HepG2 (cell line): Measurements from ENCODE around the gene FRMD1. TPM values are rescaled to one million over a fixed set of nuclear protein-coding genes. Genes with fewer than 3 reads are reported as not detected.

ENCODE experiments used
- ATAC-seq: fragments of 200-7000 bp; cut with Tn5 transposase; 3 replicates; pipeline ENCODE4 v1.9.1; 2020; ENCODE audit warnings: mild to moderate bottlenecking, moderate library complexity
- BruUV-seq: library from RNA; stranded (reverse); fragments of 400-500 nt; replicated peaks from 2 replicates; lab custom pipeline; 2021; lab: Mats Ljungman, UMichigan
- CTCF ChIA-PET: fragments of 300-600 bp; formaldehyde crosslinking; extraction: SDS; loops from one replicate; lab custom pipeline; 2021; ENCODE audit warnings: low total read pairs, inconsistent platforms, low intra/inter-chr PET ratio; lab: Yijun Ruan, JAX
- POLR2A ChIA-PET: fragments of 350-600 bp; sonication (Branson Sonifier 250); formaldehyde crosslinking; loops from one replicate; lab custom pipeline; 2020; ENCODE audit warnings: antibody characterized with exemption, inconsistent platforms; lab: Yijun Ruan, JAX
- DNase-seq: peaks from one replicate; pipeline ENCODE4 v3.0.0-alpha.2; 2015; ENCODE audit warnings: low spot score
- FAIRE-seq: peaks from 3 replicates; lab custom pipeline; 2011; peaks lifted over from hg19 to GRCh38; lab: Jason Lieb, UNC
- H2AFZ ChIP-seq: one replicate; pipeline ENCODE4 v1.6.1; 2011; ENCODE audit warnings: low read length, inconsistent platforms
- H3K27ac ChIP-seq: fragments of 300-600 bp; 3 replicates; pipeline ENCODE4 v1.8.0; 2011; ENCODE audit warnings: mixed run types, mild to moderate bottlenecking, mixed read lengths, low read length, inconsistent platforms; ENCODE audit not compliant: insufficient read depth; ENCODE audit errors: extremely low read length
- H3K27me3 ChIP-seq, 2 experiments: fragments of 200-600 bp in 1 of 2; 2 replicates in 1 of 2; 3 replicates in 1 of 2; pipeline versions ENCODE4 v1.6.0 to v1.8.0; 2011; ENCODE audit warnings: low read length in 2 of 2, mild to moderate bottlenecking in 2 of 2, moderate library complexity in 2 of 2, inconsistent platforms in 1 of 2; ENCODE audit not compliant: insufficient read depth in 2 of 2, control insufficient read depth in 1 of 2
- H3K36me3 ChIP-seq, 2 experiments: fragments of 200-600 bp in 1 of 2; replicated peaks in 1 of 2; 2 replicates in 1 of 2; 3 replicates in 1 of 2; pipeline versions ENCODE4 v1.5.1 to v1.8.0; 2011; ENCODE audit warnings: low read length in 2 of 2, inconsistent platforms in 1 of 2; ENCODE audit not compliant: insufficient read depth in 2 of 2, control insufficient read depth in 1 of 2
- H3K4me1 ChIP-seq: 2 replicates; pipeline ENCODE4 v1.5.1; 2012; ENCODE audit warnings: low read length, inconsistent platforms; ENCODE audit not compliant: insufficient read depth
- H3K4me2 ChIP-seq: 2 replicates; pipeline ENCODE4 v1.6.0; 2011; ENCODE audit warnings: low read depth, low read length, inconsistent platforms
- H3K4me3 ChIP-seq, 3 experiments: fragments of 200-600 bp in 1 of 3; sonication (generic), shearing (Covaris generic) in 1 of 3; replicated peaks in 1 of 3; 2 replicates each; pipeline ENCODE4 v1.5.1; 2011 to 2016; ENCODE audit warnings: low read length in 3 of 3, inconsistent platforms in 2 of 3, low read depth in 2 of 3, mild to moderate bottlenecking in 2 of 3, control low read depth in 1 of 3, mixed read lengths in 1 of 3; ENCODE audit not compliant: insufficient read depth in 1 of 3
- H3K79me2 ChIP-seq: one replicate; pipeline ENCODE4 v1.6.1; 2011; ENCODE audit warnings: low read length, inconsistent platforms; ENCODE audit not compliant: insufficient read depth
- H3K9ac ChIP-seq: 2 replicates; pipeline ENCODE4 v1.6.0; 2011; ENCODE audit warnings: mild to moderate bottlenecking, low read depth, low read length, inconsistent platforms; ENCODE audit not compliant: insufficient read depth
- H3K9me3 ChIP-seq: 2 replicates; pipeline ENCODE4 v1.5.1; 2012; ENCODE audit warnings: mild to moderate bottlenecking, low read length
- H4K20me1 ChIP-seq: 2 replicates; pipeline ENCODE4 v1.6.0; 2011; ENCODE audit warnings: inconsistent platforms, mild to moderate bottlenecking, low read length, moderate library complexity; ENCODE audit not compliant: insufficient read depth
- ADNP ChIP-seq: sonication (generic); formaldehyde crosslinking; IDR thresholded peaks from 2 replicates; pipeline ENCODE4 v1.4.0; 2020; ENCODE audit warnings: missing genetic modification reagents
- ARNTL ChIP-seq: sonication (generic); formaldehyde crosslinking; IDR thresholded peaks from 2 replicates; pipeline ENCODE4 v1.4.0; 2020; ENCODE audit warnings: mild to moderate bottlenecking, missing genetic modification reagents
- ASH2L ChIP-seq: fragments of 300-600, 200-600 bp; sonication (generic); IDR thresholded peaks from 2 replicates; pipeline ENCODE4 v1.7.0; 2017; ENCODE audit warnings: low read depth, mild to moderate bottlenecking, moderate library complexity, mixed read lengths, low read length; ENCODE audit not compliant: insufficient read length
- ATF3 ChIP-seq: sonication (generic); formaldehyde crosslinking; IDR thresholded peaks from 2 replicates; pipeline ENCODE4 v1.4.0; 2020; ENCODE audit warnings: missing genetic modification reagents
- CHCHD3 ChIP-seq: sonication (generic); formaldehyde crosslinking; IDR thresholded peaks from 2 replicates; pipeline ENCODE4 v1.8.0; 2022; ENCODE audit warnings: mild to moderate bottlenecking, missing genetic modification reagents, moderate library complexity
- DMAP1 ChIP-seq: IDR thresholded peaks from 2 replicates; pipeline ENCODE4 v1.6.1; 2016
- ETV6 ChIP-seq: sonication (generic); formaldehyde crosslinking; conservative IDR thresholded peaks from 2 replicates; pipeline ENCODE4 v1.4.0; 2020; ENCODE audit warnings: missing genetic modification reagents
- MTERF4 ChIP-seq: sonication (generic); formaldehyde crosslinking; IDR thresholded peaks from 2 replicates; pipeline ENCODE4 v1.8.0; 2023; ENCODE audit warnings: mild to moderate bottlenecking, missing genetic modification reagents
- NFRKB ChIP-seq: fragments of 450-650 bp; IDR thresholded peaks from 2 replicates; pipeline ENCODE4 v1.6.1; 2017
- NR2C2 ChIP-seq: sonication (generic); formaldehyde crosslinking; IDR thresholded peaks from 2 replicates; pipeline ENCODE4 v1.4.0; 2020; ENCODE audit warnings: missing genetic modification reagents, mild to moderate bottlenecking, moderate library complexity, borderline replicate concordance
- SETDB1 ChIP-seq: sonication (generic); formaldehyde crosslinking; IDR thresholded peaks from 2 replicates; pipeline ENCODE4 v1.5.1; 2020; ENCODE audit warnings: missing genetic modification reagents, mild to moderate bottlenecking, borderline replicate concordance
- ZBED4 ChIP-seq: sonication (generic); formaldehyde crosslinking; IDR thresholded peaks from 2 replicates; pipeline ENCODE4 v1.4.0; 2020; ENCODE audit warnings: missing genetic modification reagents, borderline replicate concordance
- ZMYM3 ChIP-seq: sonication (generic); formaldehyde crosslinking; IDR thresholded peaks from 2 replicates; pipeline ENCODE4 v1.5.1; 2020; ENCODE audit warnings: mild to moderate bottlenecking, missing genetic modification reagents
- ZNF136 ChIP-seq: sonication (generic); formaldehyde crosslinking; IDR thresholded peaks from 2 replicates; pipeline ENCODE4 v1.8.1; 2022; ENCODE audit warnings: low read depth, mild to moderate bottlenecking, moderate library complexity, missing genetic modification reagents
- ZNF225 ChIP-seq: sonication (generic); formaldehyde crosslinking; IDR thresholded peaks from 2 replicates; pipeline ENCODE4 v1.4.0; 2020; ENCODE audit warnings: mild to moderate bottlenecking, missing genetic modification reagents
- ZNF282 ChIP-seq: fragments of 450-650 bp; IDR thresholded peaks from 2 replicates; pipeline ENCODE4 v1.6.1; 2018; ENCODE audit not compliant: partially characterized antibody
- ZNF331 ChIP-seq: sonication (generic); formaldehyde crosslinking; IDR thresholded peaks from 2 replicates; pipeline ENCODE4 v1.4.0; 2020; ENCODE audit warnings: missing genetic modification reagents
- ZNF550 ChIP-seq: sonication (generic); formaldehyde crosslinking; IDR thresholded peaks from 2 replicates; pipeline ENCODE4 v1.4.0; 2020; ENCODE audit warnings: mild to moderate bottlenecking, missing genetic modification reagents, borderline replicate concordance
- ZSCAN21 ChIP-seq: sonication (generic); formaldehyde crosslinking; IDR thresholded peaks from 2 replicates; pipeline ENCODE4 v1.8.0; 2022; ENCODE audit warnings: mild to moderate bottlenecking, missing genetic modification reagents, moderate library complexity, borderline replicate concordance
- WGBS: methylation state at CpG from one replicate; pipeline ENCODE4 v1.1.6; 2017; ENCODE audit warnings: low lambda C conversion rate; 5-methylcytosine and 5-hydroxymethylcytosine counted together
- in situ Hi-C: cut with HindIII; loops from 2 replicates; pipeline ENCODE4 v1.10.0; 2017; ENCODE audit warnings: low pct_unique_long_range_greater_than_20kb; ENCODE audit not compliant: extremely low pct_ligation_motif_present
- intact Hi-C: fragments of 100-400 bp; cut with micrococcal nuclease; formaldehyde crosslinking; loops from one replicate; pipeline ENCODE4 v1.10.0; 2022; ENCODE audit not compliant: unreplicated experiment
- polyA plus RNA-seq, 8 experiments: library from polyadenylated mRNA; depleted of rRNA in 3 of 8; stranded (reverse) in 7 of 8; unstranded in 1 of 8; fragments of >200 nt; fragmentation: Illumina TruSeq in 4 of 8; extraction: Trizol in 4 of 8; gene quantifications; 2 replicates each; pipeline versions ENCODE4 v1.2.1 to v1.2.3, GENCODE V29; 2011 to 2016; ENCODE audit warnings: low read depth in 4 of 8, missing spikeins in 1 of 8, mixed read lengths in 1 of 8; ENCODE audit not compliant: insufficient read depth in 1 of 8
- total RNA-seq, 5 experiments: library from RNA; depleted of rRNA; stranded (reverse); fragments of >200 nt; fragmentation: Illumina TruSeq; extraction: Trizol; gene quantifications; 2 replicates each; pipeline ENCODE4 v1.2.3, GENCODE V29; 2016; ENCODE audit warnings: low read depth in 1 of 5

FRMD1 gene
- total and polyA plus RNA-seq, 2 of the 13 experiments (the other 11 are each of a cell fraction or from before 2014, with no cell fraction given): 0.01 TPM; not detected in 1

- TF ChIP-seq SETDB1 (CRISPR knock-in tag) (no peak), ZNF331 (no peak), MTERF4 (CRISPR knock-in tag) (no peak), ZNF136 (CRISPR knock-in tag) (no peak), ZMYM3 (CRISPR knock-in tag) (no peak), ZNF282 (no peak)
- TF ChIP-seq, all 625 proteins: peak for 14
Measured at GRCh38 chr6:168119539-168119938, 40.5 kb upstream of the FRMD1 start (continued).

GRCh38 chr6:168118935-168119334 lies 39.9 kb upstream of the FRMD1 start:
- Histone ChIP-seq H3K9ac (no peak overlapping the region), H3K4me1 (peaks cover 14% of the 10 kb centered on the region), H4K20me1 (no peaks in the 10 kb centered on the region), H3K79me2 (no peaks in the 10 kb centered on the region), H3K9me3 (peaks cover 7% of the 10 kb centered on the region), H3K4me3 (no peak overlapping the region), H3K27me3 (peaks cover 2 to 7% of the 10 kb centered on the region in 2 experiments; a peak in 3 of 5 replicates), H3K27ac (no peak overlapping the region), H2AFZ (no peak overlapping the region), H3K4me2 (no peak overlapping the region), H3K36me3 (no peaks in the 10 kb centered on the region)
- no TSS peak for BruUV-seq
- FAIRE-seq (no peak), ATAC-seq (no peak), DNase-seq (no peak)
- ChIA-PET POLR2A (no interaction called here), CTCF (no interaction called here)
- WGBS: 19% methylated on average over 7 of the region's 7 CpGs
- intact Hi-C loops: loop anchor here (5.0 kb wide), 1 partner anchor 212 kb away; no protein-coding TSS in a partner anchor
- in situ Hi-C loops: no loop called here
- TF ChIP-seq ARNTL (CRISPR knock-in tag) (no peak), CHCHD3 (CRISPR knock-in tag) (no peak), DMAP1 (no peak), ZNF550 (CRISPR knock-in tag) (no peak), ETV6 (CRISPR knock-in tag) (no peak), ZSCAN21 (no peak), ASH2L (no peak), ATF3 (CRISPR knock-in tag) (no peak), ADNP (CRISPR knock-in tag) (no peak), ZNF225 (CRISPR knock-in tag) (no peak), NR2C2 (CRISPR knock-in tag) (no peak), NFRKB (no peak), ZBED4 (no peak)
